MM.1S (cell line): ENCODE measurements around the gene TMEM17.

Experiments used
- CTCF ChIP-seq: fragments of 300-600 bp; sonication (generic); IDR thresholded peaks from 2 replicates; pipeline ENCODE4 v1.5.1; 2016; ENCODE audit warnings: antibody characterized with exemption, low read length, mixed read lengths
- EZH2 ChIP-seq: fragments of 300-600 bp; sonication (generic); optimal IDR thresholded peaks from 2 replicates; pipeline ENCODE3; 2017; ENCODE audit warnings: low read depth, mild to moderate bottlenecking, antibody characterized with exemption, low read length, mixed read lengths
- EZH2phosphoT487 ChIP-seq: fragments of 300-600 bp; sonication (generic); IDR thresholded peaks from 2 replicates; pipeline ENCODE4 v1.6.1; 2018; ENCODE audit warnings: antibody characterized with exemption, low read length

- no peak for TF ChIP-seq EZH2
- TF ChIP-seq CTCF, result no peak
- no peak for TF ChIP-seq EZH2phosphoT487
Measured at GRCh38 chr2:62458206-62458641, 47.8 kb downstream of the TMEM17 start.
